GM04503 (cell line): ENCODE measurements around the gene SDK2.

Experiments
- DNase-seq: peaks from one replicate; pipeline ENCODE4 v3.0.0-alpha.2; 2012; ENCODE audit warnings: low read depth

The SDK2 gene

GRCh38 chr17:73650617-73651200 is 6.5 kb upstream of the SDK2 start:
- no peak for DNase-seq

- no peak for DNase-seq
Observed at GRCh38 chr17:73650140-73650539, 5.9 kb upstream of the SDK2 start.

- DNase-seq = no peak
Observed at GRCh38 chr17:73648974-73649373, 4.7 kb upstream of the SDK2 start.

- DNase-seq = no peak
Observed at GRCh38 chr17:73648543-73648820, 4.2 kb upstream of the SDK2 start.

GRCh38 chr17:73647772-73648542 is 3.7 kb upstream of the SDK2 start:
- no peak for DNase-seq

- no peak for DNase-seq
Observed at GRCh38 chr17:73647301-73647695, 3.1 kb upstream of the SDK2 start.

GRCh38 chr17:73646409-73647300 is 2.4 kb upstream of the SDK2 start:
- DNase-seq = no peak

- no peak for DNase-seq
Observed at GRCh38 chr17:73645050-73645871, 1.0 kb upstream of the SDK2 start.

- DNase-seq = no peak
Observed at GRCh38 chr17:73643852-73644144, 447 bp downstream of the SDK2 start.

- no peak for DNase-seq
Observed at GRCh38 chr17:73643001-73643851, 1.0 kb downstream of the SDK2 start.

- DNase-seq = no peak
Observed at GRCh38 chr17:73642659-73643000, 1.6 kb downstream of the SDK2 start.

- DNase-seq = no peak
Observed at GRCh38 chr17:73641826-73642600, 2.2 kb downstream of the SDK2 start.

GRCh38 chr17:73640691-73641090 is 3.6 kb downstream of the SDK2 start:
- DNase-seq = no peak

GRCh38 chr17:73639932-73640331 is 4.3 kb downstream of the SDK2 start:
- no peak for DNase-seq

GRCh38 chr17:73639322-73639721 is 4.9 kb downstream of the SDK2 start:
- no peak for DNase-seq

GRCh38 chr17:73638556-73638955 is 5.7 kb downstream of the SDK2 start:
- DNase-seq = no peak

- no peak for DNase-seq
Observed at GRCh38 chr17:73637866-73638265, 6.4 kb downstream of the SDK2 start.

GRCh38 chr17:73635101-73635817 is 9.0 kb downstream of the SDK2 start:
- no peak for DNase-seq

- DNase-seq = no peak
Observed at GRCh38 chr17:73634629-73635028, 9.6 kb downstream of the SDK2 start.

GRCh38 chr17:73633736-73634135 is 10.5 kb downstream of the SDK2 start:
- no peak for DNase-seq
